GM23248 (cell line): ENCODE data around the gene NPHP4.

Experiments used
- EZH2 ChIP-seq: fragments of 200-600 bp; sonication (generic); IDR thresholded peaks from 2 replicates; pipeline ENCODE4 v1.6.1; 2018; ENCODE audit warnings: antibody characterized with exemption, mild to moderate bottlenecking; ENCODE audit not compliant: insufficient read depth, poor library complexity, severe bottlenecking
- EZH2phosphoT487 ChIP-seq: fragments of 200-600 bp; sonication (generic); IDR thresholded peaks from 2 replicates; pipeline ENCODE4 v1.6.1; 2018; ENCODE audit warnings: antibody characterized with exemption, moderate library complexity, mild to moderate bottlenecking, low read depth; ENCODE audit not compliant: insufficient read depth

DNA sequence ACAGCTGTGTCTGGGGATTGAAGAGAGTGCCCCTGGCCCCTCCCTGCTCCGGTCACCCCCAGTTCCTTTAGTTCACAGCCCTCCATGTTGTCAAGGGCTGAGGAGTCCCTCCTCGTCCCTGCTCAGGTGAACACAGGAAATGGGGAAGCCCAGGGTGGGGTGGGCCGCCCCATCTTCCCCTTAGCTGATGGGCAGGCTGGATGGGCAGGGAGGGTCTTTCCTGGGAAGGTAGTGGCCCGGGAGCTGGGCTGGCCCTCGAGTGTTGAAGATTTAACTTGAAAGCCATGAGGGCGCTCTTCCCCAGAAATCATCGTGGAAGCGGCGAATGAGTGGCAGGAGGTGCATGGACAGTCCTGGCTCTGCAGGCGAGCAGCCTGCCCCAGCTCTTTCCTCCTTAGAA is 18.3 kb upstream of the NPHP4 start:
- TF ChIP-seq EZH2 (no peak), EZH2phosphoT487 (no peak)
